IPS DF 6.9 (cell line): Measurements from ENCODE around the gene BCL11A.

Experiments used
- DNase-seq: peaks from one replicate; pipeline ENCODE4 v3.0.0-alpha.2; 2013; ENCODE audit warnings: low read depth, low spot score
- H3K27ac ChIP-seq: one replicate; pipeline ENCODE4 v1.5.1; 2013; ENCODE audit warnings: low read length, control low read depth
- H3K27me3 ChIP-seq: 2 replicates; pipeline ENCODE4 v1.6.1; 2013; ENCODE audit warnings: mild to moderate bottlenecking, low read length; ENCODE audit not compliant: control insufficient read depth, insufficient read depth
- H3K36me3 ChIP-seq: 2 replicates; pipeline ENCODE4 v1.6.1; 2013; ENCODE audit warnings: low read length; ENCODE audit not compliant: control insufficient read depth, insufficient read depth
- H3K4me1 ChIP-seq: 2 replicates; pipeline ENCODE4 v1.6.1; 2013; ENCODE audit warnings: low read length; ENCODE audit not compliant: control insufficient read depth, insufficient read depth
- H3K4me3 ChIP-seq: 2 replicates; pipeline ENCODE4 v1.5.1; 2013; ENCODE audit warnings: mild to moderate bottlenecking, low read length
- H3K9me3 ChIP-seq: 2 replicates; pipeline ENCODE4 v1.6.1; 2013; ENCODE audit warnings: low read length, inconsistent platforms; ENCODE audit not compliant: control insufficient read depth, insufficient read depth
- WGBS: extraction: QIAGEN DNeasy Blood & Tissue Kit; methylation state at CpG from one replicate; pipeline ENCODE4 v1.1.7; 2013; ENCODE audit warnings: mixed read lengths, missing lambda C conversion rate; ENCODE audit not compliant: insufficient read length, insufficient coverage; 5-methylcytosine and 5-hydroxymethylcytosine counted together

BCL11A gene

GRCh38 chr2:60498127-60498815 lies 55.2 kb downstream of the BCL11A start:
- Histone ChIP-seq H3K27me3 (no peaks in the 10 kb centered on the region), H3K4me1 (peaks cover 8% of the 10 kb centered on the region), H3K4me3 (no peak overlapping the region), H3K36me3 (peaks cover 5% of the 10 kb centered on the region; the same call in 1 of the 2 replicates), H3K27ac (no peak overlapping the region), H3K9me3 (no peaks in the 10 kb centered on the region)
- WGBS, result no CpG with 5 or more reads among the region's 8 CpGs
- DNase-seq, result no peak

- no peak overlapping the region for H3K4me3 ChIP-seq
- no peak for DNase-seq
- H3K27ac ChIP-seq, result no peak overlapping the region
- H3K27me3 ChIP-seq, result no peaks in the 10 kb centered on the region
- peaks cover 8% of the 10 kb centered on the region for H3K4me1 ChIP-seq
- H3K36me3 ChIP-seq, result peaks cover 5% of the 10 kb centered on the region; the same call in 1 of the 2 replicates
- WGBS, result no CpG with 5 or more reads among the region's 2 CpGs
- H3K9me3 ChIP-seq, result no peaks in the 10 kb centered on the region
These were observed 56.0 kb downstream of the BCL11A start for GRCh38 chr2:60497500-60497899.

- WGBS, result no CpG with 5 or more reads among the region's 5 CpGs
- H3K4me3 ChIP-seq, result no peak overlapping the region
- no peaks in the 10 kb centered on the region for H3K9me3 ChIP-seq
- DNase-seq, result no peak
- peaks cover 8% of the 10 kb centered on the region for H3K4me1 ChIP-seq
- peaks cover 5% of the 10 kb centered on the region; the same call in 1 of the 2 replicates for H3K36me3 ChIP-seq
- H3K27ac ChIP-seq, result no peak overlapping the region
- no peaks in the 10 kb centered on the region for H3K27me3 ChIP-seq
These were observed 56.5 kb downstream of the BCL11A start for GRCh38 chr2:60496956-60497355.

GRCh38 chr2:60496475-60496874 lies 57.0 kb downstream of the BCL11A start:
- no peak for DNase-seq
- Histone ChIP-seq H3K27ac (no peak overlapping the region), H3K36me3 (peaks cover 5% of the 10 kb centered on the region; the same call in 1 of the 2 replicates), H3K9me3 (no peaks in the 10 kb centered on the region), H3K27me3 (no peaks in the 10 kb centered on the region), H3K4me1 (peaks cover 8% of the 10 kb centered on the region), H3K4me3 (no peak overlapping the region)
- no CpG with 5 or more reads among the region's 1 CpG for WGBS

DNA sequence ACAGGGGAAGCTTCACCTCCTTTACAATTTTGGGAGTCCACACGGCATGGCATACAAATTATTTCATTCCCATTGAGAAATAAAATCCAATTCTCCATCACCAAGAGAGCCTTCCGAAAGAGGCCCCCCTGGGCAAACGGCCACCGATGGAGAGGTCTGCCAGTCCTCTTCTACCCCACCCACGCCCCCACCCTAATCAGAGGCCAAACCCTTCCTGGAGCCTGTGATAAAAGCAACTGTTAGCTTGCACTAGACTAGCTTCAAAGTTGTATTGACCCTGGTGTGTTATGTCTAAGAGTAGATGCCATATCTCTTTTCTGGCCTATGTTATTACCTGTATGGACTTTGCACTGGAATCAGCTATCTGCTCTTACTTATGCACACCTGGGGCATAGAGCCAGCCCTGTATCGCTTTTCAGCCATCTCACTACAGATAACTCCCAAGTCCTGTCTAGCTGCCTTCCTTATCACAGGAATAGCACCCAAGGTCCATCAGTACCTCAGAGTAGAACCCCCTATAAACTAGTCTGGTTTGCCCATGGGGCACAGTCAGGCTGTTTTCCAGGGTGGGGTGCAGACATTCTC lies 58.3 kb downstream of the BCL11A start:
- Histone ChIP-seq H3K36me3 (no peaks in the 10 kb centered on the region), H3K4me1 (peaks cover 8% of the 10 kb centered on the region), H3K27me3 (no peaks in the 10 kb centered on the region), H3K27ac (no peak overlapping the region), H3K4me3 (no peak overlapping the region), H3K9me3 (no peaks in the 10 kb centered on the region)
- no peak for DNase-seq
- no CpG with 5 or more reads among the region's 6 CpGs for WGBS

DNA sequence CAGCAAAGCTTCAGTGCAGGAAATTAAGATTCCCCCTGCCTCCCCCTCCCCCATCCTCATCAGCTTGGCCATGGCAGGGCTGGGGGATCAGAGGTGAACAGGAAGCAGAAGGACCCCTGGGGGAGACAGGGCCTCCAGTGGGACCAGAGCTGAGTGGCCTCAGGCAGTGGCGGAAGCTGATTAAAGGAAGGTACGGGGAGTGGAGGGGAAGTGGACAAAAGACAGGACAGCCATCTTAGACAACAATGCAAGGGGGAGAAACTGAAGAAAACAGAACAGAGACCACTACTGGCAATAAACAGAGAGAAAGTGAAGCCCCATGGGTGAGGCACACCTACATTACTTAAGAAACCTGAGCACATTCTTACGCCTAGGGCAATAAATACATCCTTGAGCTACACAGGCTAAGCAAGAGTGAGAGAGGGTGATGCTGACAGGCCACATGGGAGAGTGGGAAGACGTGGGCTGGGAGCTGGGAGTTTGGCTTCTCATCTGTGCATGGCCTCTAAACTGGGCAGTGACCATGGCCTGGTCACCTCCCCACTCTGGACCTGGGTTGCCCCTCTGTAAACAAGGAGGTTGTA lies 59.6 kb downstream of the BCL11A start:
- DNase-seq, result no peak
- WGBS, result no CpG with 5 or more reads among the region's 4 CpGs

GRCh38 chr2:60492548-60492947 lies 60.9 kb downstream of the BCL11A start:
- H3K4me3 ChIP-seq, result no peak overlapping the region
- peaks cover 5% of the 10 kb centered on the region for H3K4me1 ChIP-seq
- no peaks in the 10 kb centered on the region for H3K36me3 ChIP-seq
- no peaks in the 10 kb centered on the region for H3K27me3 ChIP-seq
- no peak for DNase-seq
- no peaks in the 10 kb centered on the region for H3K9me3 ChIP-seq
- WGBS, result no CpG with 5 or more reads among the region's 4 CpGs
- no peak overlapping the region for H3K27ac ChIP-seq

More for the DNA sequence above, 59.6 kb downstream of the BCL11A start:
- peaks cover 8% of the 10 kb centered on the region for H3K4me1 ChIP-seq
- no peaks in the 10 kb centered on the region for H3K27me3 ChIP-seq
- H3K4me3 ChIP-seq, result no peak overlapping the region
- no peak overlapping the region for H3K27ac ChIP-seq
- no peaks in the 10 kb centered on the region for H3K9me3 ChIP-seq
- no peaks in the 10 kb centered on the region for H3K36me3 ChIP-seq

- Histone ChIP-seq H3K4me1 (peaks cover 5% of the 10 kb centered on the region), H3K27me3 (no peaks in the 10 kb centered on the region), H3K27ac (no peak overlapping the region), H3K36me3 (no peaks in the 10 kb centered on the region), H3K4me3 (no peak overlapping the region), H3K9me3 (no peaks in the 10 kb centered on the region)
- DNase-seq, result no peak
- no CpG with 5 or more reads among the region's 4 CpGs for WGBS
These were observed 62.6 kb downstream of the BCL11A start for GRCh38 chr2:60490848-60491247.

DNA sequence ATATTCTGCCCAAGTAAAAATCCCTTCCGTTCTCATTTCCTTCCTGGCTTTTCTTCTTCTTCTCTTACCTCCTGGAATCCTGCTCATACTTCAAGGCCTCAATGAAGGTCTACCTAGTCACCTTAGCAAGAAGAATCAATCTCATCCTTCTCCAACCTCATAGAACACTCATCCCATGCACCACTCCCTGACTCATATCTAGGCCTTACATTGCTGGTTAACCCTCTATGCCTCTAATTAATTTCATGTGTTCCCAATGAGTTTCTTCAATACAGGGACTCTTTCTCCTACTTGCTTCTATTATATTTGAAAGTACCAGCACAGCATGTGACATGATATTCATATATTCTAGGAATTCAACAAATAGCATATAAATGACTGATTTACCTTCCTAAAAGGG lies 63.0 kb downstream of the BCL11A start:
- Histone ChIP-seq H3K4me3 (no peak overlapping the region), H3K27ac (no peak overlapping the region), H3K9me3 (no peaks in the 10 kb centered on the region), H3K36me3 (no peaks in the 10 kb centered on the region), H3K4me1 (peaks cover 7% of the 10 kb centered on the region), H3K27me3 (no peaks in the 10 kb centered on the region)
- no peak for DNase-seq
- no CpG with 5 or more reads among the region's 1 CpG for WGBS

DNA sequence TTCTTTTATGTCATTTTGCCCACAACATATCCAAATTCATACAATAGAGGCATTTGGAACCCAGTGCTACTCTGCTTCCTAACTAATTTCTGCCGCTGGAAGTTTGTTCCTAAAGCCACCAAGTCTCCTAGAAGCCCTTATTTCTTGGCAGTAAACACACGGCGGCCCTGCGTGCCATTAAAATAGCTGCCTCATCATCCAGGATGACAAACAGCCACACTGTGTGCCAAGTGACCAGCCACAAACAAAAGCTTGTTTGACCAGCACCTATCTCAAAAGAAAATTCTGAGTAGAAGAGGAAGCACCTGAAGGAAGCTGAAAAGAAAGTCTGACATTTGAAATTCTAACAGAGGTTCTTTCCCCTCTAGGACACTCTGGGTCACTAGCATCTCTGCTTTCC lies 64.2 kb downstream of the BCL11A start:
- WGBS, result no CpG with 5 or more reads among the region's 4 CpGs
- no peaks in the 10 kb centered on the region for H3K27me3 ChIP-seq
- H3K9me3 ChIP-seq, result no peaks in the 10 kb centered on the region
- no peak overlapping the region for H3K27ac ChIP-seq
- H3K4me1 ChIP-seq, result peaks cover 9% of the 10 kb centered on the region
- no peak overlapping the region for H3K4me3 ChIP-seq
- DNase-seq, result no peak
- H3K36me3 ChIP-seq, result no peaks in the 10 kb centered on the region
